Fibroblast of lung (primary cell): ENCODE results near the gene CHI3L2. TPM values are rescaled to one million over a fixed set of nuclear protein-coding genes. Genes with fewer than 3 reads are reported as not detected.

Experiments used
- DNase-seq, 2 donors: peaks; one replicate each; pipeline versions ENCODE4 v3.0.0 to v3.0.0-alpha.2; 2010; ENCODE audit warnings: low read depth in 2 of 2
- H2AFZ ChIP-seq: 2 replicates; pipeline ENCODE4 v1.5.1; 2012; ENCODE audit warnings: low read length, control low read depth, inconsistent platforms
- H3K27ac ChIP-seq: 2 replicates; pipeline ENCODE4 v1.5.1; 2011; ENCODE audit warnings: low read length, control low read depth; ENCODE audit not compliant: insufficient read depth
- H3K27me3 ChIP-seq: 2 replicates; pipeline ENCODE4 v1.5.1; 2011; ENCODE audit warnings: mild to moderate bottlenecking, low read length; ENCODE audit not compliant: control insufficient read depth, insufficient read depth
- H3K36me3 ChIP-seq: 2 replicates; pipeline ENCODE4 v1.5.1; 2011; ENCODE audit warnings: low read length; ENCODE audit not compliant: control insufficient read depth, insufficient read depth
- H3K4me1 ChIP-seq: 2 replicates; pipeline ENCODE4 v1.5.1; 2011; ENCODE audit warnings: low read length; ENCODE audit not compliant: control insufficient read depth, insufficient read depth; ENCODE audit errors: extremely low read depth
- H3K4me2 ChIP-seq: 2 replicates; pipeline ENCODE4 v1.5.1; 2011; ENCODE audit warnings: low read length, control low read depth; ENCODE audit not compliant: insufficient read depth; ENCODE audit errors: extremely low read depth
- H3K4me3 ChIP-seq, 4 experiments: fragments of 200-600 bp in 1 of 4; sonication (generic) in 1 of 4; replicated peaks in 1 of 4; 2 replicates each; pipeline ENCODE4 v1.5.1; 2011 to 2016; ENCODE audit warnings: low read length in 4 of 4, low read depth in 3 of 4, mild to moderate bottlenecking in 3 of 4, control low read depth in 2 of 4, inconsistent platforms in 1 of 4, mixed read lengths in 1 of 4; ENCODE audit not compliant: insufficient read depth in 1 of 4; ENCODE audit errors: control extremely low read depth in 1 of 4
- H3K79me2 ChIP-seq: 2 replicates; pipeline ENCODE4 v1.5.1; 2012; ENCODE audit warnings: mild to moderate bottlenecking, low read length, inconsistent platforms; ENCODE audit not compliant: control insufficient read depth, insufficient read depth
- H3K9ac ChIP-seq: 2 replicates; pipeline ENCODE4 v1.5.1; 2011; ENCODE audit warnings: mild to moderate bottlenecking, low read length, control low read depth; ENCODE audit not compliant: insufficient read depth
- H3K9me3 ChIP-seq: 2 replicates; pipeline ENCODE4 v1.5.1; 2012; ENCODE audit warnings: low read depth, low read length; ENCODE audit not compliant: control insufficient read depth, insufficient read depth
- H4K20me1 ChIP-seq: 2 replicates; pipeline ENCODE4 v1.5.1; 2011; ENCODE audit warnings: low read length; ENCODE audit not compliant: control insufficient read depth, insufficient read depth; ENCODE audit errors: extremely low read depth
- CTCF ChIP-seq, 2 donors: IDR thresholded peaks in 1 of 2; conservative IDR thresholded peaks in 1 of 2; 1 replicate in 1 of 2; 2 replicates in 1 of 2; pipeline ENCODE4 v1.5.1; 2011 to 2012; ENCODE audit warnings: low read length in 2 of 2, control low read depth in 1 of 2, inconsistent platforms in 1 of 2, low read depth in 1 of 2, mild to moderate bottlenecking in 1 of 2
- EZH2 ChIP-seq: IDR thresholded peaks from 2 replicates; pipeline ENCODE4 v1.5.1; 2012; ENCODE audit warnings: low read length, control low read depth, mild to moderate bottlenecking; ENCODE audit errors: missing control alignments
- polyA plus RNA-seq, 2 donors: library from polyadenylated mRNA; depleted of rRNA in 1 of 2; stranded (reverse) in 1 of 2; unstranded in 1 of 2; fragments of >200 nt; gene quantifications; 2 replicates each; pipeline ENCODE4 v1.2.1, GENCODE V29; 2011 to 2012; ENCODE audit warnings: missing spikeins in 1 of 2
- total RNA-seq: library from RNA; depleted of rRNA; stranded (reverse); fragments of >200 nt; gene quantifications from 2 replicates; pipeline ENCODE4 v1.2.1, GENCODE V29; 2014

CHI3L2 gene
- total and polyA plus RNA-seq, 2 donors (not counting 1 experiment from before 2014, with no cell fraction given): 1.5 to 3.8 TPM

DNA sequence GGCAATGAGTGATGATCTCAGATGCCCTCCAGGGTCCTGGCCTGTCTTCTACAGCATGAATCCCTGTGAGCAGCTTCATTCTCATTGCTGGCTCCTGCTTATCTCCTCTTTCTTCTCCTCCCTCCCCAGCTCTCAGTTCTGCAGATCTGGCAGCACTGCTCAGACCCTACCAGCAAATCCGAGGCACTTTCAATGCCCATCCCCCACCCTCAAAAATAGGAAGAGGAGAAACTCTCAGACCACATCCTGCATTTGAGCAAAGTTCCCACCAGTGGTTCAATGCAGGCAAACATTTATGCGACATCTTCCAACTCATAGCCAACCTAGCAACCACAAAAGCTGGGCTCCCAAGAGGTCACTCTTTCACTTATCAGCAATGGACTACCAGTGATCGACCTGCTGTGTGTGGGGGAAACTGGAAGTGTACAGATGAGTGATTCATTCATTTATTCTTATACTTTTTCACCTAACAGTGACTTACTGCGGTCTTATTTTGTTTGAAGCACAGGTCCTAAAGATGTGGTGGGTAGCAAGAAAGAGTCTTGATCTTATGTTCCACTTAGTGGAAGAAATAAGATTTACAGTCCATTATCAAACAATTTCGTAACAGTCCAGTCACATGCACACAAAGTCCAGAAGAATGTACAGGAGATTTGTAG, 5.8 kb upstream of the CHI3L2 start:
- H3K27me3 ChIP-seq: no peaks in the 10 kb centered on the region
- H4K20me1 ChIP-seq: no peaks in the 10 kb centered on the region
- no peaks in the 10 kb centered on the region for H3K9me3 ChIP-seq
- H3K36me3 ChIP-seq: no peaks in the 10 kb centered on the region
- no peak overlapping the region for H3K4me2 ChIP-seq
- TF ChIP-seq EZH2: no peak
- peak in 1 of 2 donors; percentile 8 for TF ChIP-seq CTCF (conservative IDR thresholded peaks at IDR 0.05 in 1 of 2, IDR thresholded peaks at IDR 0.05 in 1 of 2; ENCODE audit: low read depth in 1 of 2, low read length in 2 of 2)
- no peak overlapping the region for H3K27ac ChIP-seq
- no peak overlapping the region for H3K4me3 ChIP-seq
- no peak overlapping the region for H3K9ac ChIP-seq
- peak; percentile 14 to 36 for DNase-seq
- no peaks in the 10 kb centered on the region for H3K79me2 ChIP-seq
- no peaks in the 10 kb centered on the region for H3K4me1 ChIP-seq
- H2AFZ ChIP-seq: no peak overlapping the region

DNA sequence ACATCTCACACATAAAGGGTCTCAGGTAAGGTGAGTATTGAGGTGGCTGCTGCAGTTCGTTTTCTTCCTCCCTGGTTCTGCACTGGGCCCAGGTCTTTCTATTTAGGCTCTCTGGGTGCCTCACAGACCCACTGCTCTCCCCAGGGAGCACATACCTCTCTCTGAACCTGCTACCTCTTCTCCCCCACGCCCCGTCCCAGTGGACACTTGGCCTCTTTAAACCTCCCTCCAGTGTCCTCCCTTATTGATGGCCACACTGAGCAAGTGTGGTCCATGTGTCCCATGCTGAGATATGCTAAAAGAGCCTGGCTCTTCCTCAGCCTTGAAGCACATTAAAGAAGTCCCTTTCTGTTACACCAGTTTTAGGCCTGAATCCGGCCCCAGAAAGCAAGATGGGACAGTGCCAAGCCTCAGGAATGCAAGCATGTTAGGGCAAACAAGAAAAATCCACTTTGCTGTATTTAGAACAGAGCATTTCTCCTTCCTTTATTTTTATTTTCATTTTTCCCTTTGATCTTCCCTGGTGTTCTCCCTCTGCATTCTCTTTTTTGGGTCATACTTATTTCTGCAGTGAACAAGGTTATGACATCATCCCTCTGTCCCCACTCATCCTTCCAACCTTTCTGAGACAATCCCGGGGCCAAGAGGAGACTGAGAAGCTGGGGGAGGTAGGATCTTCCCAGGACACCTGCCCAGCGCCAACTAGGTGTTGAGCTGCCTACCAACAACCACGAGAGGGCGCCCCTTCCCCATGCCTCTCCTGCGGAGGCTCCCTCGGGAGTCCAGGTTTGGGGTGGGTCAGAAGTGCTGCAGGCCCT, 5.0 kb upstream of the CHI3L2 start:
- Histone ChIP-seq H3K9ac (no peak overlapping the region), H3K4me1 (no peaks in the 10 kb centered on the region), H3K4me2 (no peak overlapping the region), H3K79me2 (no peaks in the 10 kb centered on the region), H2AFZ (no peak overlapping the region), H3K27me3 (no peaks in the 10 kb centered on the region), H3K9me3 (no peaks in the 10 kb centered on the region), H4K20me1 (no peaks in the 10 kb centered on the region), H3K27ac (no peak overlapping the region), H3K4me3 (no peak overlapping the region), H3K36me3 (no peaks in the 10 kb centered on the region)
- TF ChIP-seq CTCF (conservative IDR thresholded peaks at IDR 0.05 in 1 of 2, IDR thresholded peaks at IDR 0.05 in 1 of 2; ENCODE audit: low read depth in 1 of 2, low read length in 2 of 2) (peak; percentile 92 to 98), EZH2 (no peak)
- DNase-seq: peak; percentile 49 to 61

- H3K27ac ChIP-seq: no peak overlapping the region
- no peak for DNase-seq
- H3K79me2 ChIP-seq: no peaks in the 10 kb centered on the region
- H3K36me3 ChIP-seq: no peaks in the 10 kb centered on the region
- no peaks in the 10 kb centered on the region for H3K9me3 ChIP-seq
- H3K4me1 ChIP-seq: no peaks in the 10 kb centered on the region
- H3K27me3 ChIP-seq: no peaks in the 10 kb centered on the region
- H4K20me1 ChIP-seq: no peaks in the 10 kb centered on the region
- H3K9ac ChIP-seq: no peak overlapping the region
- H3K4me2 ChIP-seq: no peak overlapping the region
- TF ChIP-seq CTCF (conservative IDR thresholded peaks at IDR 0.05 in 1 of 2, IDR thresholded peaks at IDR 0.05 in 1 of 2; ENCODE audit: low read depth in 1 of 2, low read length in 2 of 2): no peak
- H2AFZ ChIP-seq: no peak overlapping the region
- no peak overlapping the region for H3K4me3 ChIP-seq
Measured at GRCh38 chr1:111223126-111223685, 4.3 kb upstream of the CHI3L2 start.
